NT2/D1 (cell line): ENCODE measurements around the gene TTC39B.

Experiments
- DNase-seq: peaks from one replicate; pipeline ENCODE4 v3.0.0-alpha.2; 2011; ENCODE audit warnings: low read depth, low spot score
- H3K27me3 ChIP-seq: 2 replicates; pipeline ENCODE4 v1.6.0; 2011; ENCODE audit warnings: mild to moderate bottlenecking; ENCODE audit not compliant: insufficient read length, insufficient read depth
- H3K36me3 ChIP-seq: 2 replicates; pipeline ENCODE4 v1.6.1; 2011; ENCODE audit warnings: mild to moderate bottlenecking, low read length, mixed read lengths; ENCODE audit not compliant: insufficient read depth, insufficient read length
- H3K4me1 ChIP-seq: 2 replicates; pipeline ENCODE4 v1.5.1; 2011; ENCODE audit not compliant: insufficient read depth, insufficient read length
- H3K4me3 ChIP-seq: 2 replicates; pipeline ENCODE4 v1.5.1; 2011; ENCODE audit warnings: low read depth; ENCODE audit not compliant: insufficient read length
- H3K9ac ChIP-seq: 2 replicates; pipeline ENCODE4 v1.6.0; 2011; ENCODE audit warnings: low read depth; ENCODE audit not compliant: insufficient read length
- H3K9me3 ChIP-seq: 2 replicates; pipeline ENCODE4 v1.5.1; 2011; ENCODE audit warnings: mild to moderate bottlenecking, low read length; ENCODE audit not compliant: insufficient read depth
- SUZ12 ChIP-seq: IDR thresholded peaks from 2 replicates; pipeline ENCODE4 v1.6.1; 2011; ENCODE audit not compliant: insufficient read length, insufficient read depth; ENCODE audit errors: extremely low read depth
- YY1 ChIP-seq: IDR thresholded peaks from 2 replicates; pipeline ENCODE4 v1.6.1; 2011; ENCODE audit not compliant: insufficient read length, insufficient read depth
- ZNF274 ChIP-seq: IDR thresholded peaks from 2 replicates; pipeline ENCODE4 v1.6.1; 2011; ENCODE audit warnings: mild to moderate bottlenecking, low read depth, low read length

The TTC39B gene

DNA sequence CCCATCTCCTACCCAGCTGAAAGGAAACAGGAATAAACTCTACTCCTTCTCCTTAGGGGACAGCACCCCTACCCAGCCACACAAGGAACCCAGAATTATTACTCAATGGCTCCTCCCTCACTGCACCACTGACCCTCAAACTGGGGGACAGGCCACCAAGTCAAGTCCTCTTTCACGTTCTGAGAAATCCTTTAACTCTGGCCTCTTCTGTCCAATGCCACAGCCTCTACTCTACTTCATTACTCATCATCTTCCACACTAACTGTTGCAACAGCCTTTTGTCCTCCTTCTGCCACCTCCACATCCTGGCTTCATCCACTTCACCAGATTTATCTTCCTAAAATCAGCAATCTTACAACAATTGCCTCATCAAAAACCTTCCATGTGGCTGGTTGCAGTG lies 6.8 kb downstream of the TTC39B start:
- H3K4me1 ChIP-seq = no peaks in the 10 kb centered on the region
- TF ChIP-seq ZNF274 = no peak
- no peak overlapping the region for H3K9ac ChIP-seq

DNA sequence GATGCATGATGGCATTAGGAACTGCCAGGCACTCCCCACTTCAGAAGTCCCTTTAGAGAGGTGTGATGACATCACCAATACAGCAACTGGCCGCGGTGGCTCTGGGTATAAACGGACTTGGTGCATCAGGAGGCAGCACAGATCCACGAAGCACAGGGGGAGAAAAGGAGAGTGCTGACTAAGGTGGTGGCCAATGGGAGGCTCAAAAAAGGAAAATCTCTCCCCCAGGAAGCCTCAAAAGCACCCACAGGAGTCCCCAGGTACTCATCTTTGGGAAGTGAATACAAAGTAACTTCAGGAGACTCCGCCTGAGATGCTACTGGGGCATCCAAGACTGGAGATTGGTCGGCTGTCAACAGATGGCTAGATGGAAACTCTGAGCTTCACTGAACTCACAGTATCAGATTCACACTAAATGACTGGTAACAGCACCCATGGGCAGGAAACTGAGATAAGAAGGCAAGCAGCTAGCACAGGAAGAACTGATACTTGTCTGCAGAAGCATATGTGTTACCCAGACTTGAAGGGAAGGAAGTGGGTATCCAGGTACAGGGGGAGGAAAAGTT lies 7.6 kb downstream of the TTC39B start:
- Histone ChIP-seq H3K36me3 (no peaks in the 10 kb centered on the region), H3K9ac (no peak overlapping the region), H3K9me3 (peaks cover 12% of the 10 kb centered on the region; the same call in 1 of the 2 replicates), H3K27me3 (no peaks in the 10 kb centered on the region), H3K4me3 (no peak overlapping the region), H3K4me1 (no peaks in the 10 kb centered on the region)
- TF ChIP-seq ZNF274 = no peak
- TF ChIP-seq YY1 = no peak
- TF ChIP-seq SUZ12 = no peak
- DNase-seq = no peak

More for the DNA sequence above, 6.8 kb downstream of the TTC39B start:
- H3K9me3 ChIP-seq = peaks cover 12% of the 10 kb centered on the region; the same call in 1 of the 2 replicates
- no peaks in the 10 kb centered on the region for H3K36me3 ChIP-seq
- no peak overlapping the region for H3K4me3 ChIP-seq
- DNase-seq = no peak
- no peaks in the 10 kb centered on the region for H3K27me3 ChIP-seq

DNA sequence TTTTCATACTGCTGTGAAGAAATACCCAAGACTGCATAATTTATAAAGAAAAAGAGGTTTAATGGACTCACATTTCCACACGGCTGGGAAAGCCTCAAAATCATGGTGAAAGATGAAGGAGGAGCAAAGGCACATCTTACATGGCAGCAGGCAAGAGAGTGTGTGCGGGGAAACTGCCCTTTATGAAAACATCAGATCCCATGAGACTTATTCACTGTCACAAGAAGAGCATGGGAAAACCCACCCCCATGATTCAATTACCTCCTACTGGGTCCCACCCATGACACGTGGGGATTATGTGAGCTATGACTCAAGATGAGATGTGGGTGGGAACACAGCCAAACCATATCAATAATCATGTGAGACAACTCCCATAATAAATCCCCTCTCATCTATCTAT lies 8.7 kb downstream of the TTC39B start:
- Histone ChIP-seq H3K4me3 (no peak overlapping the region), H3K9ac (no peak overlapping the region), H3K36me3 (no peaks in the 10 kb centered on the region), H3K9me3 (peaks cover 12% of the 10 kb centered on the region; the same call in 1 of the 2 replicates), H3K27me3 (no peaks in the 10 kb centered on the region), H3K4me1 (no peaks in the 10 kb centered on the region)
- no peak for TF ChIP-seq ZNF274
- TF ChIP-seq YY1 = no peak
- no peak for TF ChIP-seq SUZ12
- DNase-seq = no peak

DNA sequence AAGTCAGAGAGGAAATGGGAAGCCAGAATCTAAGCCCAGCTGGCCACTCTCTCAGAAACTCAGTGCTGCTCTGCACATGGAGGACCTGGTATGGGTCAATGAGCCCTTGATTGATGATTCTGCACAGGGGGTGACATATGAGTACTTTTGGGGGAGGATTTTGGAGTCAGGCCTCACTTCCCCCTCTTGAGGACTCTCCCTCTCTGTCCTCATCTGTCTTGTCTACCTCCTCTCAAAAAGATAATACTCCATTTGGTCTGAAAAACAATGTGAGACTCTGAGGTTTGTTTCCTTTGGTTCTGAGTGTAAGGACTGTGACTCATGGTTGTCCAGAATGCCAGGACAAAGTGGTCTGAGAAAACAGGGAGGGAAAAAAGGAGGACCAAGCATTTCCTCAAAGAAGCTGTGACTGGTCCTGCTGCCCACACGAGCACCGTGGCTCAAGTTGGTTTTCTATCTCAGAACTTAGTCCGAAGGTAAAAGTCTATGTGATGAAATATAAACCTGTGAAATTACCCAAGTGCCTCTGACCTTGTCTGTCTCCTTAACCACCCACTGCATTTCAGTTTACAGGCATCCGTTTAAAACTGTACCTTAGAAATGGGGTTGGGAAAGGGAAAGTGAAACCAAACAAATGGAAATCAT lies 11.1 kb downstream of the TTC39B start:
- H3K9ac ChIP-seq = no peak overlapping the region

DNA sequence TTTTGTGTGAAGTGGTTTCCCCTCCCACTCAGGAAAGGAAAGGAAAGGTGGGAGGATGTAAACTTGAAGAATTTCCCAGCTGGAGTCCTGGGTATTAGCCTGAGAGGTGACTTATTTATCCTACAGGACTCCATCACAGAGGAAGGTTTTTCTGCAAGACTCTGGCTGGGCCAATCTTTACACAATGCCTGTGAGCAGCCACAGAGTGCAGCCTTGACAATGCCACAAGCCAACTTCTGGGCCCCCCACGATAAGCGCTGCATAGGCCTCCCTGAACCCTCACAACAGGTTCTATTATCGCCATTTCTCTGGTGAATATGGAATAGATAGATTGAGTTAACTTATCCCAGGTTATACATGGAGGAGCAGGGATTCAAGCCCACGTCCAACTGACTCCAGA lies 12.4 kb downstream of the TTC39B start:
- DNase-seq = no peak
- Histone ChIP-seq H3K9me3 (peaks cover 19% of the 10 kb centered on the region; the same call in 1 of the 2 replicates), H3K4me3 (no peak overlapping the region), H3K4me1 (no peaks in the 10 kb centered on the region), H3K27me3 (no peaks in the 10 kb centered on the region), H3K36me3 (no peaks in the 10 kb centered on the region), H3K9ac (no peak overlapping the region)
- TF ChIP-seq ZNF274 = no peak
- no peak for TF ChIP-seq YY1
- TF ChIP-seq SUZ12 = no peak

More for the DNA sequence above, 11.1 kb downstream of the TTC39B start:
- Histone ChIP-seq H3K4me1 (no peaks in the 10 kb centered on the region), H3K36me3 (no peaks in the 10 kb centered on the region), H3K9me3 (peaks cover 16% of the 10 kb centered on the region; the same call in 1 of the 2 replicates), H3K27me3 (no peaks in the 10 kb centered on the region), H3K4me3 (no peak overlapping the region)
- DNase-seq = no peak
- TF ChIP-seq YY1 (no peak), SUZ12 (no peak), ZNF274 (no peak)

DNA sequence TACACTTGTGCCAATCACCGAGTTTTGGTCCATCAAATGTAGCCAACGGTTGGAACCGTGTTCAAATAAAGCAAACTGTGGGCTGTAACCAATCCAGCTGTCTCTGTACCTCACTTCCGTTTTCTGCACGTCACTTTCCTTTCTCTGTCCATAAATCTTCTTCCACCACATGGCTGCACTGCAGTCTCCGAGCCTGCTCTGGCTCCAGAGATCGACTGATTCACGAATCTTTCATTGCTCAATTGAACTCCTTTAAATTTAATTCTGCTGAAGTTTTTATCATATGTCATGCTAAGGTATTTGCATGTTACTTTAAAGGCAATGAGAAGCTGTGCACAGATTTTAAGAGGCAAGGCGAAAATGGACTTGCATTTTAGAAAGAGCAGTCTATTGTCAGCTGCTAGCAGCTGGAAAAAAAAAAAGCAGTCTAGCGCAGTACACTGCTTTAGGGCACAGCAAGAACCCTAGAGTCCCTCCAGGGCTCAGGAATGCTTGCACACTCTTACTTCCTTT lies 13.2 kb downstream of the TTC39B start:
- H3K9ac ChIP-seq = no peak overlapping the region

DNA sequence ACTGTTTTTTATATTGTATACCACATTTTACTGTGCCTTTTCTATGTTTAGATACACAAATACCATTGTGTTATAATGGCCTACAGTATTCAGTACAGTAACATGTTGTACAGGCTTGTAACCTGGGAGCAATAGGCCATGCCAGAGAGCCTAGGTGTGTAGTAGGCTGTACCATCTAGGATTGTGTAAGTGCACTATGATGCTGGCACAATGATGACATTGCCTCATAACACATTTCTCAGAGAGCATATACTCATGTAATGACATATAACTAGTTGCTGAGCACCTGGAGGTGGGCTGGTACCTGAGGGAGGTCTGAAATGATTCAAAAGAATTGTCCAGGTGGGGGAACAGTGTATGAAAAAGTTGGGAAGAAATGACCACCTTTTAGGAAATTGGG lies 13.9 kb downstream of the TTC39B start:
- Histone ChIP-seq H3K4me1 (no peaks in the 10 kb centered on the region), H3K27me3 (no peaks in the 10 kb centered on the region), H3K9ac (no peak overlapping the region), H3K9me3 (peaks cover 10% of the 10 kb centered on the region; the same call in 1 of the 2 replicates), H3K4me3 (no peak overlapping the region), H3K36me3 (no peaks in the 10 kb centered on the region)
- no peak for DNase-seq
- no peak for TF ChIP-seq YY1
- no peak for TF ChIP-seq ZNF274
- no peak for TF ChIP-seq SUZ12

More for the DNA sequence above, 13.2 kb downstream of the TTC39B start:
- no peak for DNase-seq
- Histone ChIP-seq H3K4me1 (no peaks in the 10 kb centered on the region), H3K27me3 (no peaks in the 10 kb centered on the region), H3K36me3 (no peaks in the 10 kb centered on the region), H3K4me3 (no peak overlapping the region), H3K9me3 (peaks cover 18% of the 10 kb centered on the region; the same call in 1 of the 2 replicates)
- TF ChIP-seq SUZ12 = no peak
